GM19193 (cell line): Measurements from ENCODE around the gene BNIPL.
A peak's percentile ranks its signal among the peaks of the same experiment; 100 is the strongest.

Source experiments
- POLR2A ChIP-seq: IDR thresholded peaks from 4 replicates; pipeline ENCODE4 v1.6.1; 2011; ENCODE audit not compliant: insufficient read depth, insufficient read length; ENCODE audit errors: extremely low read depth

Gene BNIPL

DNA sequence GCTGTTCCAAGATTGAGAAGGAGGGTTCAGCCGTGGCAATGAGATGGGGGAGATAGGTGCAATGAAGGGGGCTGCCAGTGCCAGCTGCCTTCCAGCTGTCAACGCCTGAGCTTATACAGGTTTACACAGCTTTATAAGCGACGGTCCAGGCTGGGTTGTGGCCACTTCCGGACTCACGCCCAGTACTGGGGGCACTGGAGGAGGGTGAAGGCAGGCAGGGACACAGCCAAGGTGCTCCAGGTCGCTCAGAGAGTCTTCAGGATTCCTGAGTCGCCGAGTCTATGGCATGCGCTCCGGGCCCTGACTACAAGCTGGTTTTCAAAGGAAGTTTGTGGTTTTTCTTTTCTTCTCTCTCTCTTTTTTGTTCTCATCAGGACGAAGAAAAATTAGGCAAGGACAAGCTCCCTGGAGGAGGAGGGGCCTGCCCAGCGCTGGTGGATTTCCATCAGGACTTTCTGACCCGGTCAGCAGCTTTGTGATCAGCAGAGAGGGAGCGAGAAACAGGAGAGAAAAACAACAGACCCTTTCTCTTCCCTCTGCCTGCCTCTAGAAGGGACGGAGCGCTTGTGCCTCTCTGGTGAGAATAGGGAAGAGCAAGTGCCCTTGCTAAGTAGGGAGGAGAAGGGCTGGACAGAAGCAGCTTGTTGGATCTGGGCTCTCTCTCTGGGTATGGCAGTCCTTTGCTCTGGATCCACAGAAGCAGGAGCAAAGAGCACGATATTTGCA lies 29.9 kb upstream of the BNIPL start, which contains the start of gene MINDY1:
Gene MINDY1 (minus strand): TSS at position 576 of the 726 bp plus-strand sequence. CDS start 4,285 bp downstream, outside the sequence.
- no peak for TF ChIP-seq POLR2A

DNA sequence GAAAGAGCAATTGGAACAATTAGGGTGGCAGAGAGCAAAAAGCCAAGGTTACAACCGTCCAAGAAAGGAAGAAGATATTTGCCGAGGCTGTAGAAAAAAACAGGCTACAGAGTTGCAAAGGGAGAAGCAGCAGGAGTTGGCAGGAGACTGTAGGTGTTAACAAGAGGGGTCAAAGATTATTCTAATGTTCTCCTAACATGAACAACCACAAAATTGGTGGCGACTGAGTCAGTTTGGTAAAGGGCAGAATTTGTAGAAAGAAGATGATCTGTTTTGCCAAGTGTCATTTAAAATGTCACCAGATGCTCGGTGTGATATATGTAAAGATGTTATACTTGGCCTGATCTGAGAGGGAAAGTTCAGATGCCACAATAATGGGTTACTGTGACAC lies 28.5 kb upstream of the BNIPL start:
- TF ChIP-seq POLR2A = no peak

DNA sequence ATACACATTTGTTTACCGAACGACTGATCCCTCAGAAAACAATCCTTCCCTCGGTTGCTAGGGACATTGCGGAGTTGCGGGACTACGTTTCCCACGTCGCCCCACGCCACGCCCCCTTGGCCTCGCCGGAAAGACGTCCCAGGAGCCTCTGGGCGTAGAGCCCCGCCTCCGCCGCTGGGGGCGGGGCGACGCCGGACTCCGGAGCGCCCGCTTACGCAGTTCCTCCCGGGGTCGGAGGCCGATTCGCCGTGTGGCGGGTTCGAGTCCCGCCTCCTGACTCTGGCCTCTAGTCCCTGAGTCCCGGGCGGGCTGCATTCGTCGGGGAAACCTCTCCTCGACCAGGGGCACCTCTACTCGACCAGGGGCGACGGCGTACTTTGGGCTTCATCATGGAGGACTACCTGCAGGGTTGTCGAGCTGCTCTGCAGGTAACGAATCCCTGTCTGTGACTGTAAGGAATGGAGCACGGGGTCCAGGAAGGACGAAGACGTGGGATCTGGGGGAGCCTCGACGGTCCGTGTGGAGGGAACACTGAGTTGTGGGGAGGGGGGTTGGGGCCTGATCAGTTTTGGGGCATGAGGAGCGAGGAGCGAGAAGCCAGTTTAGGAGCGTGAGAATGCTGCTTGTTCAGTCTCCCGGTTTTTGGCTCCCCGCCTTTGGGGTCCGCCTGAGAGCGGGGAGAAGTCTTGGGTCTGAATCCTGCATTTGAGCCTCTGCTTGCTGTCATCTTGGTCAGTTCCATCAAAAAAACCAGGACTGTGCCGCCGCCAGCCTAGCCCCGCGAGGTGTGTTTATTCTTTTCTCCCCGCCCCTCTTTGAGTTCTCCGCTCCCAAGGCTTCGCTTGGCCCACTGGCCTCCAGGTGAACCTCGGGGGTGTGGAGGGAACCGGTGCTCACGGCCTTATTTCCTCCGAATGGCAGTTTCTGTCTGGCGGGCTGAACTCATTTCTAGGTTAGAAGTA lies 27.9 kb upstream of the BNIPL start, which contains the start of gene PRUNE1:
Gene PRUNE1 (plus strand): TSS at position 206 of the 962 bp plus-strand sequence. CDS start 184 bp downstream, at position 390.
- TF ChIP-seq POLR2A = peak; percentile 60

DNA sequence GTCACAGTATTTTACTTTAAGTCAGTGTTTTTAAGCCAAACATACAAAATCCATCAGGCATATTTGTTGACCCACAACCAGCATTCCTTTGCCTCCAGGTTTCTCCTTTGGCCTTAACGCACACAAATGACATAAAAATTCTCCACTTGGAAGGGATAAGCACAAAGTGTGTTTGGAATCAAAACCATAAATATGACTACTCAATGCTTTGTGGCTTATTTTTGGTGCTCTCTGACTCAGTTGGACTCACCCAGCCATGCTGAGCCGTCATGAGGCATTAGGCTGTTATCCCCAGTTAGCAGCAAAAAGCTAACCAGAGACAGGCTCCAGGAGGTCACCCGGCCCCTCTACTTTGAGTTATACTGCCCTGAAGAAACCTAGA lies 27.2 kb upstream of the BNIPL start:
- TF ChIP-seq POLR2A = no peak

DNA sequence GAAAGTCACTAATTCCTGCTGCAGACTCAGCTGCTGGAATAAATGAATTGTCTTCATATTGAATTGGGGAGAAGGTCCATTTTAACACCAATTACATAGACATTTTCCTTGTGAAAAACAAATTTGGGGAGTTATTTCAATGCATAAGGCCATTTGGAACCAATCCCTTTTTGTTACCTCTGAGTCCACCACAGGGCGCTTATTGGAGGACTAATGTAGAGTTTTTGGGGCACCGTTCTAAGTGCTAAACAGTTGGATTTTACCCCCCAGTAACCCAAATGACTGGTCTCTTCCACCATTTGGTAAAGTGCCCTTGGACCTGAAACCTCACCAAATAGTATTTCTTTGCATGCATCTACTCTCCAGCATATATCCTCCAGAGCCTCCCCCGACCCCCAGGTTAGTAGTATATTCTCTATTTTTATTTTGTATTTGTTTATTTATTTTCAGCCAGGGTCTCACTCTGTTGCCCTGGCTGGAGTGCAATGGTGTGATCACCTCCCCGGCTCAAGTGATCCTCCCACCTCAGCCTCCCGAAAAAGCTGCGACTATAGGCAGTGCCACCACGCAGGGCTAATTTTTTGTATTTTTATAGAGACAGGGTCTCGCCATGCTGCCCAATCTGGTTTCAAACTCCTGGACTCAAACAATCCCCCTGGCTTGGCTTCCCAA lies 26.6 kb upstream of the BNIPL start:
- TF ChIP-seq POLR2A = no peak

DNA sequence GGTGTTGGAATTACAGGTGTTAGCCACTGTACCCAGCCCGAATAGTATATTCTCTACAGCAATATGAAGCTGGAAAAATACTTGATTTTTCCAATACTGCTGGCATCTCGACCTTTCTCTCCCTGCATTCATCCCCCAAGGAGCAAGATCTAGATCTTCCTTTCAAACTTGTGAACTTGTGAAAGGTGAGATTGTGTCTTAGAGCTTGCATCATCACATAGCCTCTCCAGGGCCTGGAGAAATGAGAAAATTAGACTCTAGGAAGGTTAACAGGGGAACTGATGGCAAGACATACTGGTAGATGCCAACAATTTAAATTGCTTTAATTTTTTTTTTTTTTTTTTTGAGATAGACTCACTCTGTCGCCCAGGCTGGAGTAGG lies 26.1 kb upstream of the BNIPL start:
- no peak for TF ChIP-seq POLR2A

DNA sequence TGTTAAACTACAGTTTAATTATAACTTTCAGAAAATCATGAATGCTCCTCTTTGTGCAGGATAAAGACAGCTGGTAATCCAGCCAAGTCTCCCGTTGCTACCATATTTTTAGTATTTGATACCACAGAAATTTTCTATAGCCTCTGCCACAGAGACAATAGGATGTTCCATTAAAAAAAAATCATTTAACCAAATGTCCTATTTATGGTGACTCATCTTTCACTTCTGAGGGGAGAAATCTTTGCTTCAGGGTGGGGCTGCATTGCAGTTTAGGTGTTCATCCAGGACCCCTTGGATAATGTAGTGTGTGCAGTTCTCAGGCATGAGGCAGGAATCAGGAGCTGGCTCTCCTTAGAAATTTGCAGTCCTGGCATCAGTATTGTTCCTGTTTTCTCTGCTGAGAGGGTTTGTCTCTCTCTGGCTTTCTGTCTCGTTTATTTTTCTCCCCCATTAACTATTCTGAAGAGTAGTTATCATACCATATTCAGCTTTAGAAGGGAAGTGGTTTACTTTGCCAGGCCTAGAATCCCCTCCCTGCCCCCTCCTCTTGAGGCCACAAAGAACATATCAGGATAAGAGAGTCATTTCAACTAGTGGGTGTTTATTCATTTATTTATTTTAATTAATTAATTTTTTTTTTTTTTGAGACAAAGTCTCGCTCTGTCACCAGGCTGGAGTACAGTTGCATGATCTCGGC lies 25.1 kb upstream of the BNIPL start:
- no peak for TF ChIP-seq POLR2A

DNA sequence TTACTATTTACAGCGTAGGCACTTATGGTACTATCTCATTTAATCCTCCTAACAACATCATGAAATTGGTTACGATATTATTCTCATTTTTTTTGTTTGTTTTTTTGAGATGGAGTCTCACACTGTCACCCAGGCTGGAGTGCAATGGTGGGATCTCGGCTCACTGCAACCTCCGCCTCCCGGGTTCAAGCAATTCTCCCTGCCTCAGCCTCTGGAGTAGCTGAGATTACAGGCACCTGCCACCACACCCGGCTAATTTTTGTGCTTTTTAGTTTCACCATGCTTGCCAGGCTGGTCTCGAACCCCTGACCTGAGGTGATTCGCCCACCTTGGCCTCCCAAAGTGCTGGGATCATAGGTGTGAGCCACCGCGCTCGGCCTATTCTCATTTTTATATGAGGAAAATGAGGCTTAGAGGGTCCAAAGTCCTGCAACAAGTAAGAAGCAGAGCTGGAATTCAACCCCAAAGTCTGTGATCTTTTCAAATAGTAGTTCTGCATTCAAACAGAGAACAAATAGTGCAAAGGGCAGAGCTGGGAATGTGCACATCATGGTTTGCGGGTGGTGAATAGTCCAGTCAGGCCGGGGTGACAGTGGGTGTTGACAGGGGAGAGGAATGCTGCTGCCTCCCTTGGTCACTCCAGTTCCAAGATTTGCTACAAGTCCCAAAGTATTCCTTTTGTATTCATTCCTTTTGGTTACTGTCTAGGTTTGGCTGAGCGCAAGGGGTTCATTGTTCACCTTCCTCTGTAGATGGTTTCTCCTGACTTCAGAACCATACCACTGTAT lies 23.5 kb upstream of the BNIPL start:
- no peak for TF ChIP-seq POLR2A

DNA sequence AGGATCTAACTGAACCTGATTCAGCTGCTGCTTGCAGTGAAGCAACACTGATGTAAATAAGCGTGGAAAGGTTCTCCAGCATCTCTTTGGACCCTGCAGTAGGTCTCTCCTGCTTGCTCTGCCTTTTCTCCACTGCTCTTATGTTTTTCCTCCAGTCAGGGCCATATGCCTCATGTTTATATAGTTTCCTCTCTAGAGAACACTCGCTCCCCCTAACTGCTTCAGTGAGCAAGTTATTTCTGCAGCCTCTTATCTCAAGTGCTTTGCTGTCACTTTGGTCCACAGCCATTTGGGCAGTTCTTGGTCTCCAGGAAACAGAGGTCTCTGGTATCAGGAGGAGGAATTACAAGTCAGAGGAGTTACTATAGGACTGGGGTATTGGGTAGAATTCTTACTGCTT lies 22.9 kb upstream of the BNIPL start:
- no peak for TF ChIP-seq POLR2A

DNA sequence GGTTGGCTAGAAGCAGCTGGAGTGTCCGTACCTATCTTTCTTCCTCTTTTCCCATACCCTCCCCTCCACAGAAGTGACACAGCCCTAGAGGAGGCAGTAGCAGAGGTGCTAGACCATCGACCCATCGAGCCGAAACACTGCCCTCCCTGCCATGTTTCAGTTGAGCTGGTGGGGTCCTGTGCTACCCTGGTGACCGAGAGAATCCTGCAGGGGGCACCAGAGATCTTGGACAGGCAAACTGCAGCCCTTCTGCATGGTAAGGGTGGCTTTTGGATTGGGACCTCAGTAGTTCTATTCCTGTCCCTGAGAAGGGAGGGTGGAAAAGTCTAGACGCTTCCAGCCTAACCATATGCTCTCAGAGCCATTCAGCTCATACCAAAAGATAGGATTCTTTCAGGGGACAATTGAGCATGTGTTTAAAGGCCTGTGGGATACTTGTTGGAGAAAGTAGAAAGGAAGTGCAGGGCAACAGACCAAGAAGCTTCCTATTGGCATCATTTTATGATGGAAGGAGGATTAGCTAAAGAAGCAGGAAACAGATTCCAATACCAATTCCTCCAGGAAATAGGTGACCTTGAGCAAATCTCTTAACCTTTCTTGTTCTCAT lies 11.7 kb upstream of the BNIPL start:
- TF ChIP-seq POLR2A = no peak

DNA sequence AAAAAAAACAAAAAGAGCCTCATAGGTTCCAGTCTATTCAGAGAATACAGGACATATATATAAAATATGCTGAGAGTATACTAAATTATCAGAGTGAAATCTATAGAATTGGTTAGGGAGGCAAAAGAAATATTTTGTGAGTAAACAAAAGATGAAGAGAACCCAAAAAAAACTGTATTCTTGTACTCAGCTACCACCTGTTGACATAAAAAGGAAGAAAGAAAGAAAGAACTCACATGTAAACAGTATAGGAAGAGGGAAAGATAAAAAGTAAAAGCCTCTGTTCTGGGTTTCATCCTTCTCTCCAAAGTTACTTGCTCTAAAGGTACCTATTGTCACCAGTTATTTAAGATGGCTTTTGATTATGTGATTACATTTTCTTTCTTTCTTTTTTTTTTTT lies 9.9 kb upstream of the BNIPL start:
- no peak for TF ChIP-seq POLR2A

DNA sequence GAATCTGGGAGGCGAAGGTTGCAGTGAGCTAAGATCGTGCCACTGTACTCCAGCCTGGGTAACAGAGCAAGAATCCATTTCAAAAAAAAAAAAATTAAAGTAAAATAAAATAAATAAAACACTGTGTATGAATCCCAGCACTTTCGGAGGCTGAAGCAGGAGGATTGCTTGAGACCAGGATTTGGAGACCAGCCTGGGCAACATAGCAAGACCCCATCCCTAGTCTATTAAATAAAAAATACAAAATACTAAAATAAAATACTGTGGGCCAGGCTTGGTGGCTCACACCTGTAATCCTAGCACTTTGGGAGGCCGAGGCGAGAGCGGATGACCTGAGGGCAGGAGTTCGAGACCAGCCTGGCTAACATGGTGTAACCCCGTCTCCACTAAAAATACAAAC lies 4.2 kb upstream of the BNIPL start:
- no peak for TF ChIP-seq POLR2A

DNA sequence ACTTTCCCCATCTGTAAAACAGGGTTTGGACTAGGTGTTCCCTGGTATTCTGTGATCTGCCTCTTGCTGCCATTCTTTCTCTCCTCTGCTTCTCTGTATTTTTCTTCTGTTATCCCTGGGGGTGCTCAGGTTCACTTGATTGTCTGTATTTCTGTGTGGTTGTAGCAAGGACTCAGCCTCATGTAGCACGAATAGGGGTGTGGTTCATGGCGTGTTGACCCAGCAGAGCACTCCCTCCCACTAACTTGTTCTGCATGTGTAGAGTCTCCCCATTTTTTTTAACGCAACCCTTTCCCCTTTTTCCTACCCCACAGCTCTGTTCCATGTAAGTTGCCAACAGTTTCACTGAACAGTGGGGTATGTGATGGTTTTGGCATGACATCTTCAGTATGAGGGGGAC lies 1.2 kb upstream of the BNIPL start:
- no peak for TF ChIP-seq POLR2A

DNA sequence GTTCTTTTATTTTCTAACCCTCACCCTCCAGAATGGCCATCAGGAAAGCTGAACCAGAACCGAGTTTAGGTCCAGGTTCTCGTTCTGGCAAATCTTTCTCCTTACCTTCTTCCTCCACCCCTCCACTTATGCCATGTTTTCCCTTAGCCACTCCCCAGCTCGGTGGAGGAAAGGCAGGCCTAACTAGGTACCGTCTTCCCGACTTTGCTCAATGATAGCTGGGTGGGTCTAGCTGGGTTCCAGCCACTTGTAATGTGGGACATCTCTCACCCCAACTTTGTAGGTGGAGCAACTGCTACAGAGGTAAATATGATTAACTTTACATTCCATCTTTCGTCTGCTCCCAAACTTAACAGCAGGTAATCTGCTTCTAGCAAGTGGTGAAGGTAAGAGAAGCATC lies 646 bp downstream of the BNIPL start:
- no peak for TF ChIP-seq POLR2A

DNA sequence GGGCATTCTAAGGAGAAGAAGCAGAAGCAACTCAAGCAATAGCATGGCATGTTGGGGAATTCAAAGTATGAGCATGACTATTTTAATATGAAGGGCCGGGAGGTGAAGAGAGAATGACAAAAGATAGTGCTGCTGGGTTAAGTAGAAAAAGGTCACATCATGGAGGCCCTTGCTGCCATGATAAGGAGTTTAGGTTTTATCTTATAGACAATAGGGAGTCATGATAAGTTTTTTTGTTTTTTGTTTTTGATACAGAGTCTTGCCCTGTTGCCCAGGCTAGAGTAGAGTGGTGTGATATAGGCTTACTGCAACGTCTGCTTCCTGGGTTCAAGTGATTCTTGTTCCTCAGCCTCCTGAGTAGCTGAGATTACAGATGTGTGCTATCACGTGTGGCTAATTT lies 3.1 kb downstream of the BNIPL start:
- no peak for TF ChIP-seq POLR2A
